GM18520 (cell line): ENCODE data around the gene MED12L.

Experiments
- ATAC-seq: cut with Tn5 transposase; IDR thresholded peaks from one replicate; pipeline ENCODE4 v1.9.1; 2021; ENCODE audit not compliant: unreplicated experiment

MED12L gene

DNA sequence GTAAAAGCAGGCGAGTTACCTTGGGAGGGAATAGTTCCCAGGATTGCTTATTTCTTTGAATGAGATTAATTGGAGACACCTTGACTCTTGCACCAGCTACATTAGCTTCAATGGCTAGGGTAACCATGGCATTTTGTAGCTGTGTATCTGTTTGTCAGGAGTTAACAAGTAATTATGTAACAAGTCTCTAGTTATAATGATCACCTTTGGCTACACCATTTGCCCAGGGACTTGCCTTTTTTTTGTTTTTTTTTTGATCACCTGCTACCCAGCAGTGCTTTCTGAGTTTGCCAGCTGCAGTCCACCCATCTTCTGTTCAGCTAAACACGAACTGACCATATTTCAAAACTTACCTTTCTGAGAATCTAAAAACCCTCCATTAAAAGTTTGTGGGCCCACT is 2.2 kb downstream of the MED12L start:
- ATAC-seq, result no peak

- ATAC-seq, result no peak
Measured at GRCh38 chr3:151091685-151092345, 6.4 kb downstream of the MED12L start.

GRCh38 chr3:151093148-151093547 is 7.7 kb downstream of the MED12L start:
- no peak for ATAC-seq

DNA sequence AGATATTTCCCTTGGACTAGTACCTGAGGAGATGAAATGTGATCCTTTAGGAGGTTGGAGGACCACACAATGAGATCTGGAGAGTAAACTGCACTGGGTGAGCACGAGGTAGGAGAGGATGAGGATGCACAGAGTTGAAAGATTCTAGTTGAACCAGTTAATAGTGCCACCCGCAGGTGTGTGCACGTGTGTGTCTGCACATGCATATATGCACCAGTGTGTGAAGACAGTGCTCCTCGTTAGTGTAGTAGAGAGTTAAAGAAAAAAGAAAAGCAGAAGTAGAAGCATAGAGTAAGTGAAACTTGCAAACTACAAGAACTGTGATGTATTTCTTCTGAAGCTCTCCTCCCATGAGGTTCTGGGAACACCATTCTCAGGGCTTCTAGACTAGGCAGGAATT is 8.4 kb downstream of the MED12L start:
- ATAC-seq, result no peak

GRCh38 chr3:151096716-151097115 is 11.3 kb downstream of the MED12L start:
- ATAC-seq, result no peak

- no peak for ATAC-seq
Measured at GRCh38 chr3:151100076-151100475, 14.6 kb downstream of the MED12L start.

GRCh38 chr3:151101270-151101969 is 16.0 kb downstream of the MED12L start:
- no peak for ATAC-seq

DNA sequence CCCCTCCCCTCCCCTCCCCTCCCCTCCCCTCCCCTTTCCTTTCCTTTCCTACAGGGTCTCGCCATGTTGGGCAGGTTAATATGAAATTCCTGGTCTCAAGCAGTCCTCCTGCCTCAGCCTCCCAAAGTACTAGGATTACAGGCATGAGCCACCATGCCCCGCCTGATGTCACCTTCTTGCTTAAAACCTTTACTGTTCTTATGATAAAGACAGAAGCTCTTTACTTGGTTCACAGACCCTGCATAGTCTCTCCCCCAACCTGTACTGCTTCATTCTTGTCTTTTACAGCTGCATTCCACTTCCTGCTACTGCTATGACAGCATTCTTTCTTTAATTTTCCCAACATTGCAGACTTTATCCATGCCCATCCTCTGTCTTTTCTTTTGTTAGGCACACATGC is 20.8 kb downstream of the MED12L start:
- ATAC-seq, result no peak

GRCh38 chr3:151107177-151107576 is 21.7 kb downstream of the MED12L start:
- ATAC-seq, result no peak

DNA sequence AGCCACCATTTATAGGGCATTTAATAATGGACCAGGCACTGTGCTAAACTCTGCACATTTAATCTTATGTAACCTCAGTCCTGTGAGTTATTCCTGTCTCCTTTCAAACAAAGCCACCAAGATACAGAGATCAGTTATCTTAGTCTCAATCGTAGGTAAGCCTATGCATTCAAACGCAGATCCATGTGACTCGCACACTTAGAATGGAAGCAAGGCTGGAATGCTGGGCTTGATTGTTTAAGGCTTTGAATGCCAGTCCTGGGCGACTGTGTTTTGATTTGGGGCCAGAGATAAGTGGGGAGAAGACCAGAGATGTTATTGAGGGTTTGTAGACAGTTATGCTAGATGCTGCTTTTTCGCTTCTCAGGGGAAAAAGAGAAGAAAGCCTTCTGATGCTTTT is 22.2 kb downstream of the MED12L start:
- ATAC-seq, result no peak

DNA sequence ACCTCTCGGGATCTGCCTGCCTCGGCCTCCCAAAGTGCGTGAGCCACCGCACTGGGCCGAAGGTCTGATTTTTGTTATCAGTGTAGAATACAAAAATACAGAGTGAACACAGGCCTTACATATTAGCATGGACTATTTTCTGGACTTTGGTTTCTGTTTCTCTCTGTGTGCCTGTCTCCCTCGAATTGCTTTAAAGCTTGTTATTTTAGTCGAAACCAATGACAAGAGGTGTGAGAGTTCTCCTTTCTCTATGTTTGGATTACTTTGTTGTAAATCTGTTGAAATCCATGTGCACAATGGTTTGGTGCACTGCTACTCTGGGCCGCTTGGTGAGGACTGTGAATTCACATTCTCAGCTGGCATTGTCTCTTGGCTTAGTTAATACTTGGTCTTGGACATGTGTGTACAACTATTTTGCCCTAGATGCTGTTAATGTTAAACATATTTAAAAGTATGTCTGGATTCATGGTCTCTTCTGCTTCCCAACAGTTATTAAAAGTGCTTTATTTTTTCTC is 23.9 kb downstream of the MED12L start:
- ATAC-seq, result no peak

DNA sequence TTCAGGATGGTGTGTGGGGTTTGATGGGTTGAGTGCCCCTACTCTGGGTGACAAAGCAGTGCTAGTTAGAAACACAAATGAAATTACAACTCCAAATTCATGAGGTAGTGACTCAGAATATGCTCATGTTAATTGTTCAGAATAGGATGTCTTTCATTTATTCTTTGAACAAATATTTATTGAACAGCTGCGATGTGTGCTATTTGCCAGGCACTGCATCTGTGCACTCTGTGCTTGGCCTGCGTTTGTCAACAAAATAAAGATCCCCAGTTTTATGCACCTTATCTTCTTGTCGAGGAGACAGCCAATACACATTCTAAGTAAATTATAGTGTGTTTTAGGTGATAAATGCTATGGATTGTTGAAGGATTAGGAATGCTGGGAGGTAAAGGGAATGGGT is 27.3 kb downstream of the MED12L start:
- no peak for ATAC-seq

- no peak for ATAC-seq
Measured at GRCh38 chr3:151113343-151113742, 27.9 kb downstream of the MED12L start.

- ATAC-seq, result no peak
Measured at GRCh38 chr3:151117047-151117446, 31.6 kb downstream of the MED12L start.

- ATAC-seq, result no peak
Measured at GRCh38 chr3:151119188-151119587, 33.7 kb downstream of the MED12L start.

DNA sequence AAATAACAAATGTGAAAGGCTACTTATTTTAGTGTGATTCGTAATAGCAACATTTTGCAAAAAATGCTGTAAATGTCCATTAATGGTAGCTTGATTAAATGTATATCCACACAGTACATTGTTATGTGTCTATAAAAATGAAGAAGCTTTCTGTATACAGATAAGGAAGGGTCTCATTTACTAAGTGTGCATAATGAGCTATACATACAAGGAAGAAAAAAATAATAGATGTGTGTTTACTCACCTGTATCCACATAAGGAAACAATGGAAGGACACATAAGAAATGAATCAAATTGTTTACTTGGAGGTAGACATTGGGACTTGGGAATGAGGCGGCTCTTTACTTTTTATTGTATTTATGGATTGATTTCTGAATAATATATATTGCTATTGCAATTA is 34.9 kb downstream of the MED12L start:
- ATAC-seq, result no peak

- ATAC-seq, result no peak
Measured at GRCh38 chr3:151121016-151121415, 35.6 kb downstream of the MED12L start.

DNA sequence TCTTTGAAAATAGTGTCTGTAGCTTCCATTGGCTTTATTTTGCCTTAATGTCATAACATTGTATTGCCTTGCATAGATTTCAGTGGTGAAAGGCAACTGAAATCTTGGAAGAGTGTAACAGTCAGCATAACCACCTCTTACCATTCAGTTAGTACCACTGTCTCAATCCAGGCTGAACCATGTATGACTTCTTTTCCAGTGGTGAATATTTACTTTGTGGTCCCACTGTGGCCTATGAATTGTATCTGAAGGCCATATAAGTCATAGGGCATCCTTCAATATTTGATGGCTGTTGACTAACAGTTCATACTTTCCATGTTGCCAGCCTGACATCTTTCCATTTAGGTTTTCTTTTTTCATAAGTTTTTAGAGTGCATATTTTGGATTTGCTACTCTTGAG is 38.4 kb downstream of the MED12L start:
- ATAC-seq, result no peak

DNA sequence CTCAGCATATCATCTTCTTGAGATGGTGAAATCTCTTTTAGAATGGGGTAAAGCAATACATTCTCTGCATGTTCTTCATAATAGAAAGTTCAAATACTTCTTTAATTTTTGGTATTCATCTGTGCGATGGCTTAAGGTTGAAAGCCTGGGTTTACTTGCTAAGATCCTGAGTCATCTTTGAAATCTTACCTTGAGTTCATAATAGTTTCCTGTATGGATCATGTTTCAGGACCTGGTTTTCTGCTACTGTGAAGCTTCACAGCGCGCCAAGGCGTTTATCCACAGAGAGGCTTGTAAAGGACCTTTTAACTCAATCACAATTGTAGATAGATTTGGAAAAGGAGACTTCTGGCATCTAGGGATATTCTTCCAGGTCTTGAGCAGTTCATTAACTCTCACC is 39.0 kb downstream of the MED12L start:
- no peak for ATAC-seq

DNA sequence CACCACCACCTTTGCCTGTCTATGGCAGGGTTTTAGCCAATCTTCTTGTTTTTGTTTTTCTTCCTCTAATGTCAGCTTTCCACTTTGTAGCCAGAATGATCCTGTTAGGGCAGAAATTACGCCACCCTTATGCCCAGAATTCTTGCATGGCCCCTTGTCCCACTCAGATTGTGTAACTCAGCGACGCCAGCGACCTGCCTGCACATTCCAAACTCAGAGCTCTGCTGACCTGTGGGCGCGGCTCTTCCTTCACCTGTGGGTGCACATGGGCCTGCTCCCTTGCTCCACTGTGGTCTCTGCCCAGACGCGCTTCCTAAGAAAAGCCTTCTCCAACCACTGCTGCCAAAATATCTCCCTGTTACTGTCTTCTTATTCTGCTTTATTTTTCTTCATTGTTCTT is 45.0 kb downstream of the MED12L start:
- ATAC-seq, result no peak

- ATAC-seq, result no peak
Measured at GRCh38 chr3:151133175-151133574, 47.7 kb downstream of the MED12L start.

GRCh38 chr3:151133917-151134450 is 48.5 kb downstream of the MED12L start:
- no peak for ATAC-seq
